Activated T-helper 17 cell treated with anti-CD3 and anti-CD28 coated beads, Interleukin-2, amount 50 U/mL, for 72 hours (primary cell): ENCODE measurements around the gene GFRA4. TPM values are rescaled to one million over a fixed set of nuclear protein-coding genes. Genes with fewer than 3 reads are reported as not detected.
A peak's percentile ranks its signal among the peaks of the same experiment; 100 is the strongest.

Source experiments
- ATAC-seq: fragments of 150-1000 bp; cut with Tn5 transposase; replicated peaks from 2 replicates; pipeline ENCODE4 v1.10.0; 2021; ENCODE audit warnings: mild to moderate bottlenecking, moderate library complexity
- H3K27ac Mint-ChIP-seq: one replicate; pipeline ENCODE4 v1.8.0; 2022; ENCODE audit warnings: mixed read lengths
- H3K27me3 Mint-ChIP-seq: one replicate; pipeline ENCODE4 v1.8.0; 2022; ENCODE audit warnings: mixed read lengths
- H3K36me3 Mint-ChIP-seq: one replicate; pipeline ENCODE4 v1.8.0; 2022; ENCODE audit warnings: low read depth, mild to moderate bottlenecking, mixed read lengths
- H3K4me1 Mint-ChIP-seq: one replicate; pipeline ENCODE4 v1.8.0; 2022; ENCODE audit warnings: mixed read lengths
- H3K4me3 Mint-ChIP-seq: one replicate; pipeline ENCODE4 v1.8.0; 2022; ENCODE audit warnings: mild to moderate bottlenecking, mixed read lengths
- H3K9me3 Mint-ChIP-seq: one replicate; pipeline ENCODE4 v1.8.0; 2022; ENCODE audit warnings: mixed read lengths
- total RNA-seq, 2 donors: library from RNA; stranded (reverse); gene quantifications; one replicate each; pipeline ENCODE4 v1.2.3, GENCODE V29; 2022

Gene GFRA4, protein sequence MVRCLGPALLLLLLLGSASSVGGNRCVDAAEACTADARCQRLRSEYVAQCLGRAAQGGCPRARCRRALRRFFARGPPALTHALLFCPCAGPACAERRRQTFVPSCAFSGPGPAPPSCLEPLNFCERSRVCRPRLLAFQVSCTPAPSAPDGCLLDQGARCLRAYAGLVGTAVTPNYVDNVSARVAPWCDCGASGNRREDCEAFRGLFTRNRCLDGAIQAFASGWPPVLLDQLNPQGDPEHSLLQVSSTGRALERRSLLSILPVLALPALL
- not detected for total RNA-seq

- Mint-ChIP-seq H3K4me1 (peaks cover 19% of the 10 kb centered on the region), H3K9me3 (no peaks in the 10 kb centered on the region), H3K4me3 (no peak within 1 kb of the TSS), H3K36me3 (no peaks in the 10 kb centered on the region), H3K27me3 (peaks cover 22% of the 10 kb centered on the region), H3K27ac (no peak within 1 kb of the TSS)
- no peak for ATAC-seq
Measured at GRCh38 chr20:3663031-3663701, at the start of gene GFRA4. TSS of gene GFRA4 (minus strand) at chr20:3663399. CDS start at chr20:3663399, 0 bp downstream.

GRCh38 chr20:3712279-3712873 is 49.2 kb upstream of the GFRA4 start, which contains the start of gene SIGLEC1:
TSS of gene SIGLEC1 (minus strand) at chr20:3712600. CDS start at chr20:3707128, 5,472 bp downstream.
- Mint-ChIP-seq H3K9me3 (no peaks in the 10 kb centered on the region), H3K4me1 (no peaks in the 10 kb centered on the region), H3K36me3 (no peaks in the 10 kb centered on the region), H3K27me3 (peaks cover 4% of the 10 kb centered on the region), H3K27ac (no peak within 1 kb of the TSS), H3K4me3 (no peak within 1 kb of the TSS)
- no peak for ATAC-seq

DNA sequence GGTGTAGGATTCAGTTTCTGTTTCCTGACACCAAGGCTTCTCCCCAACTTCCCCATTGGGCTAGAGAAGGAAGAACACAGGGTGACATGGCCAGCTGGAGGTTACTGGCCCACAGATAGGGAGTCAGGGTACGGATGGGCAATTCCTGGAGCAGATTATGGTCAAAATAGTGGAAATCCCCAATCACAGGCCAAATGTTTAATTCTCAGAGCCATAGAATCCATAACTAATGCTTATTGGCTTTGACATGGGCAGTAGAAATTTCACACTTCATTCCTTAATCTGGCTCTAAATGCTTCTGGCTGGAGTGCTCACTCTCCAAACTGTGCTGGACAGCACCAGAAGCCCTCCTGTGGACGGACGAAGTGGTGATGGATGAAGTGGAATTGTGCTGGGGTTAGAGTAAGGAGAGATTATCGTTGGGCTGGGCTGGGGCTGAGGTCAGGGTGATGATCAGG is 48.3 kb upstream of the GFRA4 start:
- ATAC-seq = no peak
- no peaks in the 10 kb centered on the region for H3K36me3 Mint-ChIP-seq
- H3K9me3 Mint-ChIP-seq = no peaks in the 10 kb centered on the region
- H3K27me3 Mint-ChIP-seq = peaks cover 4% of the 10 kb centered on the region
- H3K4me1 Mint-ChIP-seq = no peaks in the 10 kb centered on the region
- no peak overlapping the region for H3K4me3 Mint-ChIP-seq
- H3K27ac Mint-ChIP-seq = no peak overlapping the region

DNA sequence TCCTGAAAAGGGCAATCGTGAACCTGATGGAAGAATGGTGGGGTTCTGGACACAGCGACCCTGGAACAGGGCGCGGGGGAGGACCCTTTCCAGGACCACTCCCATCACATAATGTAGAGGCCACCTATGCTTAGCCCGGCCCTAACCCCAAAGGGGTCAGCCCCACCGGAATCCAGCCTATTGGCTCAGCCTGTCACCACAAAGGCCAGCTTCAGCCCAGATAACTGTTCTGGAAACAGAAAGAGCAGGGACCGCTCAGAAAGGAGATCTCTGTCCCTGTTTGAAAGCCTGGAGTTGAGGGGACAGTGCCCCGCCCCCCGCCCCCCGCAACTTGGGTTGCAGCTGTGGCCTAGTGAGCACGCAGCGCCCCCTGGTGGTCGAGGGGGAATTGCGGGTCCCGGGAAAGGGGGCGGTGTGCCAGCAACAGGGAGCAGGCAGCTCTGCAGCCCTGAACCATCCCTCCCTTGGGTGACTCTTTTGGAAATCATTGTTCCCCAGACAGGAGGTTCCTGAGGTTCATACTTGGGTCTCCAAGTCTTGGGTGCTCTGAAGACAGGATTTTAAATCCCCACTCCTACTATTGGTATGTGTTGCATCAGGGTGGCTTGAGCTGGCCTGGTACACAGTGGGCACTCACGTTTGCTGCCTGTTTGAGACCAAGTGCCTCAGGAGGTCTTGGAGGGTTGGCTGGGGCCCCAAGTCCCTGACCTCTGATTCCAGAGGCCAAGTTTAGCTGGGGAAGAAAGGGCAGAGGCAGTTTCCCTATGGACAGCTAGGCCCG is 47.7 kb upstream of the GFRA4 start:
- H3K4me1 Mint-ChIP-seq = no peaks in the 10 kb centered on the region
- peaks cover 4% of the 10 kb centered on the region for H3K27me3 Mint-ChIP-seq
- ATAC-seq = peak; percentile 68
- no peak overlapping the region for H3K27ac Mint-ChIP-seq
- H3K4me3 Mint-ChIP-seq = no peak overlapping the region
- no peaks in the 10 kb centered on the region for H3K36me3 Mint-ChIP-seq
- H3K9me3 Mint-ChIP-seq = no peaks in the 10 kb centered on the region

GRCh38 chr20:3710011-3710466 is 46.8 kb upstream of the GFRA4 start:
- no peaks in the 10 kb centered on the region for H3K36me3 Mint-ChIP-seq
- H3K9me3 Mint-ChIP-seq = no peaks in the 10 kb centered on the region
- H3K4me3 Mint-ChIP-seq = no peak overlapping the region
- no peak overlapping the region for H3K27ac Mint-ChIP-seq
- no peak for ATAC-seq
- H3K4me1 Mint-ChIP-seq = no peaks in the 10 kb centered on the region
- H3K27me3 Mint-ChIP-seq = peaks cover 4% of the 10 kb centered on the region

- Mint-ChIP-seq H3K27me3 (peaks cover 4% of the 10 kb centered on the region), H3K4me1 (no peaks in the 10 kb centered on the region), H3K4me3 (no peak overlapping the region), H3K27ac (peak overlapping the region; percentile 12), H3K36me3 (no peaks in the 10 kb centered on the region), H3K9me3 (no peaks in the 10 kb centered on the region)
- no peak for ATAC-seq
Measured at GRCh38 chr20:3707508-3707899, 44.3 kb upstream of the GFRA4 start.

DNA sequence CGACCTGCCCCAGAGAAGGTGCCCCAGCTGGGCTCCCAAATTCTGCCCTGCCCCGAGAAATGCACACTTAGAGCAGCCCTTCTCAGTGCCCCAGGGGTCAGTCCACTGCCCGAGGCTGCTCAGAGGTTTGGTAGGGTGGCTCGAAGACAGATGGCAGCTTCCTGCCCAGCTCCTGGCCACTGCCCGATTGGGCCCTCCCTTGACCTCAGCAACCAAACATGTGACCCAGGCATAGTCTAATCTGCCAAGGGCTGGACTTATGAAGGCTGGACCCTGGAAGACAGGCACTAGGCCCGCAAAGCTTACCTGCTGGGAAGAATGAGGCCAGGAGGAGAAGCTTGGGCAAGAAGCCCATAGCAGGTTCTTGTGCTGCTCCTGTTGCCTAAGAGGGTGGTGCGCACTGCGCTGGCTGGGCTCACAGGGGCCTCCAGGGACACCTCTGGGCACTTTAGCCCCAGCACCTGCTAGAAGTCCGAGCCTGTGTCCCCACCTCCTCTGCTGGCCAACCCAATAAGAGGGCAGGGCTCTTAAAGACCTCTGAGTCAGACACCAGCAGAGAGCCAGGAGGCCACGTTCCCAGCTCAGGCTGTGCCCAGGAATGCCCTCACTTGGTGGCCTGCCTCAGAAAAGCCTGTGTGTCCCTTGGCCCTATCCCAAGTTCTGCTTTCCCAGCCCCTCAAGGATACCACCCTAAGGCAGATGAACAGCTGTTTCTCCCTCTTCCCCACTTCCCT is 43.7 kb upstream of the GFRA4 start:
- Mint-ChIP-seq H3K9me3 (no peaks in the 10 kb centered on the region), H3K36me3 (no peaks in the 10 kb centered on the region), H3K4me3 (no peak overlapping the region), H3K27me3 (peaks cover 3% of the 10 kb centered on the region), H3K4me1 (no peaks in the 10 kb centered on the region), H3K27ac (no peak overlapping the region)
- no peak for ATAC-seq

DNA sequence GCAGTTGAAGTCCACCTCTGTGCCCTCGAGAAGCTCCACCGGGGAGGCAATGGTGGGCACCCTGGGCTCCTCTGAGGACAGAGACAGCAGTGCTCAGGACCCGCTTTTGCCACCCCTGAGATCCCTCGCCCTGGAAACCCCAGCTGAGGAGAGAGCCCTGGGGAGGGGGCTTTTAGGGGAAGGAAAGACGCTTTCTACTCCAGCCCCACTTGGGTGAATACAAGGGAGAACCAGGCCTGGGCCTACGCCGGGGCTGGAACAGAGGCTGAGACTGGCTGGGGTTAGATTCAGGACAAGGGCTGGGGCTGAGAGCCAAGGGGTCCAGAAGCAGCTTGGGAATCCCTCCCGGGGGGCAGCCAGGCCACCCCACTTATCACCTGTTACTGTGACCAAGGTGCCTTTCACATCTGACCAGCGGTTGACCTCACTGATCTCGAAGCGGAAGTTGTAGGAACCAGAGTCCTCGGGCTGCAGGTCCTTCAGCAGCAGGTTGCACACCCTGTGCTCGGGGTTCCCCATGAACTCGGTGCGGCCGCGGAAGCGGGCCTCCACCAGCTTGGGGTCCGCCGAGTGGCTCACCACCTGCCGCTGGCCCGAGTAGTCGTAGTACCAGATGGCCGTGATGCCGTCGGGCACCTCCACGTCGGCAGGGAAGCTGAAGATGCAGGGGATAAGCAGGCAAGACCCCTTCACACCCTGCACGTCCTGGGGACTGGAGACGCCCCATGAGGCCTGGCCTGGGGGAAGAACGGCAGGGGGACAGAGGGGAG is 43.0 kb upstream of the GFRA4 start:
- ATAC-seq = no peak
- H3K36me3 Mint-ChIP-seq = no peaks in the 10 kb centered on the region
- H3K9me3 Mint-ChIP-seq = no peaks in the 10 kb centered on the region
- H3K27me3 Mint-ChIP-seq = no peaks in the 10 kb centered on the region
- no peak overlapping the region for H3K4me3 Mint-ChIP-seq
- H3K4me1 Mint-ChIP-seq = no peaks in the 10 kb centered on the region
- H3K27ac Mint-ChIP-seq = no peak overlapping the region

GRCh38 chr20:3705491-3705969 is 42.3 kb upstream of the GFRA4 start:
- no peaks in the 10 kb centered on the region for H3K27me3 Mint-ChIP-seq
- no peak overlapping the region for H3K4me3 Mint-ChIP-seq
- no peaks in the 10 kb centered on the region for H3K9me3 Mint-ChIP-seq
- no peak for ATAC-seq
- no peaks in the 10 kb centered on the region for H3K36me3 Mint-ChIP-seq
- H3K4me1 Mint-ChIP-seq = no peaks in the 10 kb centered on the region
- no peak overlapping the region for H3K27ac Mint-ChIP-seq

GRCh38 chr20:3704087-3704486 is 40.9 kb upstream of the GFRA4 start:
- Mint-ChIP-seq H3K4me1 (no peaks in the 10 kb centered on the region), H3K27ac (no peak overlapping the region), H3K9me3 (no peaks in the 10 kb centered on the region), H3K36me3 (no peaks in the 10 kb centered on the region), H3K27me3 (no peaks in the 10 kb centered on the region), H3K4me3 (no peak overlapping the region)
- no peak for ATAC-seq

- Mint-ChIP-seq H3K4me3 (no peak overlapping the region), H3K4me1 (no peaks in the 10 kb centered on the region), H3K27me3 (no peaks in the 10 kb centered on the region), H3K36me3 (no peaks in the 10 kb centered on the region), H3K27ac (no peak overlapping the region), H3K9me3 (no peaks in the 10 kb centered on the region)
- no peak for ATAC-seq
Measured at GRCh38 chr20:3702611-3703391, 39.6 kb upstream of the GFRA4 start.

- ATAC-seq = no peak
- Mint-ChIP-seq H3K27ac (no peak overlapping the region), H3K4me1 (no peaks in the 10 kb centered on the region), H3K4me3 (no peak overlapping the region), H3K9me3 (no peaks in the 10 kb centered on the region), H3K36me3 (no peaks in the 10 kb centered on the region), H3K27me3 (no peaks in the 10 kb centered on the region)
Measured at GRCh38 chr20:3701061-3701998, 38.1 kb upstream of the GFRA4 start.
